Keratinocyte (primary cell): ENCODE results near the gene ATP6V0A1. TPM values are rescaled to one million over a fixed set of nuclear protein-coding genes. Genes with fewer than 3 reads are reported as not detected.

Experiments
- DNase-seq: peaks from one replicate; pipeline ENCODE4 v3.0.0-alpha.2; 2011; ENCODE audit warnings: low read depth, missing footprints, low spot score
- FAIRE-seq: peaks from 2 replicates; lab custom pipeline; 2011; peaks lifted over from hg19 to GRCh38; lab: Jason Lieb, UNC
- H2AFZ ChIP-seq: 2 replicates; pipeline ENCODE4 v1.6.0; 2012; ENCODE audit warnings: low read length, control low read depth, inconsistent platforms; ENCODE audit not compliant: control insufficient read depth
- H3K27ac ChIP-seq: 2 replicates; pipeline ENCODE4 v1.5.1; 2011; ENCODE audit warnings: low read length; ENCODE audit not compliant: control insufficient read depth, insufficient read depth
- H3K27me3 ChIP-seq: 3 replicates; pipeline ENCODE4 v1.6.0; 2011; ENCODE audit warnings: low read length; ENCODE audit not compliant: control insufficient read depth, insufficient read depth; ENCODE audit errors: extremely low read depth
- H3K36me3 ChIP-seq, 2 experiments: 2 replicates in 1 of 2; 3 replicates in 1 of 2; pipeline ENCODE4 v1.5.1; 2011; ENCODE audit warnings: low read length in 2 of 2, mild to moderate bottlenecking in 1 of 2; ENCODE audit not compliant: control insufficient read depth in 2 of 2, insufficient read depth in 2 of 2; ENCODE audit errors: extremely low read depth in 1 of 2
- H3K4me1 ChIP-seq: 3 replicates; pipeline ENCODE4 v1.5.1; 2011; ENCODE audit warnings: low read length; ENCODE audit not compliant: control insufficient read depth, insufficient read depth; ENCODE audit errors: extremely low read depth
- H3K4me2 ChIP-seq: 3 replicates; pipeline ENCODE4 v1.6.0; 2011; ENCODE audit warnings: low read depth, low read length; ENCODE audit not compliant: control insufficient read depth, insufficient read depth; ENCODE audit errors: extremely low read depth
- H3K4me3 ChIP-seq, 3 experiments: fragments of 200-600 bp in 1 of 3; sonication (generic) in 1 of 3; 2 replicates in 2 of 3; 3 replicates in 1 of 3; pipeline ENCODE4 v1.5.1; 2011 to 2016; ENCODE audit warnings: low read length in 3 of 3, mild to moderate bottlenecking in 3 of 3, control low read depth in 2 of 3, inconsistent platforms in 1 of 3, low read depth in 1 of 3, mixed read lengths in 1 of 3, mixed run types in 1 of 3, moderate library complexity in 1 of 3; ENCODE audit not compliant: control insufficient read depth in 2 of 3, insufficient read depth in 2 of 3; ENCODE audit errors: extremely low read depth in 1 of 3
- H3K79me2 ChIP-seq: 2 replicates; pipeline ENCODE4 v1.6.0; 2012; ENCODE audit warnings: low read length; ENCODE audit not compliant: control insufficient read depth, insufficient read depth
- H3K9ac ChIP-seq: 3 replicates; pipeline ENCODE4 v1.6.0; 2011; ENCODE audit warnings: low read length; ENCODE audit not compliant: control insufficient read depth, insufficient read depth; ENCODE audit errors: extremely low read depth
- H3K9me1 ChIP-seq: 3 replicates; pipeline ENCODE4 v1.6.0; 2011; ENCODE audit warnings: low read length; ENCODE audit not compliant: control insufficient read depth, insufficient read depth; ENCODE audit errors: extremely low read depth
- H3K9me3 ChIP-seq: 2 replicates; pipeline ENCODE4 v1.5.1; 2012; ENCODE audit warnings: low read depth, low read length; ENCODE audit not compliant: control insufficient read depth
- H4K20me1 ChIP-seq: 3 replicates; pipeline ENCODE4 v1.6.0; 2011; ENCODE audit warnings: low read length; ENCODE audit not compliant: control insufficient read depth, insufficient read depth; ENCODE audit errors: extremely low read depth
- CTCF ChIP-seq, 3 experiments: IDR thresholded peaks in 1 of 3; conservative IDR thresholded peaks in 1 of 3; optimal IDR thresholded peaks in 1 of 3; 2 replicates in 2 of 3; 3 replicates in 1 of 3; pipeline versions ENCODE3 to v1.5.1; 2011; ENCODE audit warnings: low read length in 3 of 3, mild to moderate bottlenecking in 3 of 3, moderate library complexity in 2 of 3, control low read depth in 1 of 3, inconsistent platforms in 1 of 3; ENCODE audit not compliant: insufficient read depth in 2 of 3; ENCODE audit errors: extremely low read depth in 1 of 3
- EZH2 ChIP-seq: IDR thresholded peaks from one replicate; pipeline ENCODE4 v1.6.1; 2012; ENCODE audit warnings: inconsistent platforms, mild to moderate bottlenecking, low read length, moderate library complexity
- dilution Hi-C: fragments of 300-500 bp; cut with MboI; formaldehyde crosslinking; loops from one replicate; pipeline ENCODE4 v1.7.0; 2020; ENCODE audit warnings: low sequenced_read_pairs; ENCODE audit not compliant: extremely low pct_ligation_motif_present
- polyA plus RNA-seq, 5 experiments: library from polyadenylated mRNA; depleted of rRNA in 3 of 5; stranded (reverse) in 3 of 5; stranded (forward) in 1 of 5; unstranded in 1 of 5; fragments of >200 nt; gene quantifications; 1 replicate in 1 of 5; 2 replicates in 3 of 5; 3 replicates in 1 of 5; pipeline versions ENCODE4 v1.2.1 to v1.2.3, GENCODE V29; 2011 to 2012; ENCODE audit warnings: missing spikeins in 2 of 5, low read depth in 1 of 5, low replicate concordance in 1 of 5

ATP6V0A1 gene
- polyA plus RNA-seq, 1 donor (not counting 4 experiments of a cell fraction or from before 2014, with no cell fraction given), result 24.0 TPM

GRCh38 chr17:42512733-42513251 is 54.1 kb downstream of the ATP6V0A1 start:
- Histone ChIP-seq H3K27ac (no peak overlapping the region), H2AFZ (no peak overlapping the region), H3K9me1 (no peaks in the 10 kb centered on the region), H3K4me3 (no peak overlapping the region), H3K36me3 (peaks cover 21 to 31% of the 10 kb centered on the region in 2 experiments), H4K20me1 (no peaks in the 10 kb centered on the region), H3K79me2 (no peaks in the 10 kb centered on the region), H3K4me2 (no peak overlapping the region), H3K9ac (no peak overlapping the region), H3K9me3 (no peaks in the 10 kb centered on the region), H3K27me3 (no peaks in the 10 kb centered on the region), H3K4me1 (peaks cover 6% of the 10 kb centered on the region)
- dilution Hi-C loops, result loop anchor here (25.0 kb wide), 1 partner anchor 200 kb away; no protein-coding TSS in a partner anchor
- DNase-seq (no peak), FAIRE-seq (no peak)
- TF ChIP-seq EZH2, result no peak
- no peak for TF ChIP-seq CTCF (optimal IDR thresholded peaks at IDR 0.05 in 1 of 3, IDR thresholded peaks at IDR 0.05 in 1 of 3, conservative IDR thresholded peaks at IDR 0.05 in 1 of 3; ENCODE audit: extremely low read depth in 1 of 3, insufficient read depth in 2 of 3, low read length in 3 of 3)

DNA sequence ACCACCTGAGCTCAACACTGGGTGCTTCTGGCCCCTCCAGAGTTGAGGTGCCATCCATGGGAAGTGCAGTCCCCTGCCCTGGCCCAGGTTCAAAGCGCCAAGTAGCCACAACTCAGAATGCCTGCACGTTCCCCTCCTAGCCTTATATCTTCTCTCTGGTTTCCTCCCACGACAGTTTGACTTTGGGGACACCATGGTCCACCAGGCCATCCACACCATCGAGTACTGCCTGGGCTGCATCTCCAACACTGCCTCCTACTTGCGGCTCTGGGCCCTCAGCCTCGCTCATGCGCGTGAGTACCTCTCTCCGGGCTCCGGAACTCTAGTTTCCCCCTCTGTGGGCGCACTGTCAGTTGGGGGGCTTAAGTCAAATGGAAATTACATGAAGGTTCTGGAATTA is 55.0 kb downstream of the ATP6V0A1 start:
- no peak overlapping the region for H3K9ac ChIP-seq
- DNase-seq, result no peak
- peaks cover 15% of the 10 kb centered on the region for H3K4me1 ChIP-seq
- H3K27ac ChIP-seq, result no peak overlapping the region
- no peaks in the 10 kb centered on the region for H3K9me3 ChIP-seq
- no peaks in the 10 kb centered on the region for H3K9me1 ChIP-seq
- dilution Hi-C loops, result loop anchor here (25.0 kb wide), 1 partner anchor 201 kb away; no protein-coding TSS in a partner anchor
- FAIRE-seq, result no peak
- H3K36me3 ChIP-seq, result peaks cover 15 to 27% of the 10 kb centered on the region in 2 experiments
- no peak overlapping the region for H3K4me2 ChIP-seq
- no peak for TF ChIP-seq EZH2
- TF ChIP-seq CTCF (optimal IDR thresholded peaks at IDR 0.05 in 1 of 3, IDR thresholded peaks at IDR 0.05 in 1 of 3, conservative IDR thresholded peaks at IDR 0.05 in 1 of 3; ENCODE audit: extremely low read depth in 1 of 3, insufficient read depth in 2 of 3, low read length in 3 of 3), result no peak
- no peak overlapping the region for H2AFZ ChIP-seq
- no peaks in the 10 kb centered on the region for H4K20me1 ChIP-seq
- H3K4me3 ChIP-seq, result no peak overlapping the region
- H3K79me2 ChIP-seq, result no peaks in the 10 kb centered on the region
- H3K27me3 ChIP-seq, result no peaks in the 10 kb centered on the region
